Thyroid gland (tissue), 4 donors: Measurements from ENCODE around the gene FKBP5.
A peak's percentile ranks its signal among the peaks of the same experiment; 100 is the strongest.

Experiments
- POLR2A ChIP-seq, 2 donors: fragments of 450-650 bp; IDR thresholded peaks; one replicate each; pipeline ENCODE4 v1.6.1; 2017; ENCODE audit warnings: antibody characterized with exemption in 2 of 2, mild to moderate bottlenecking in 2 of 2, moderate library complexity in 1 of 2
- TF ChIP-seq, protein P1 (sequence below), 6 experiments: fragments of 200-600 bp in 3 of 6; fragments of 450-650 bp in 3 of 6; sonication (generic) in 3 of 6; IDR thresholded peaks; one replicate each; pipeline ENCODE4 v1.5.1; 2016 to 2019; ENCODE audit warnings: antibody characterized with exemption in 6 of 6, mild to moderate bottlenecking in 2 of 6, inconsistent platforms in 1 of 6, moderate library complexity in 1 of 6

- TF ChIP-seq, protein P1, sequence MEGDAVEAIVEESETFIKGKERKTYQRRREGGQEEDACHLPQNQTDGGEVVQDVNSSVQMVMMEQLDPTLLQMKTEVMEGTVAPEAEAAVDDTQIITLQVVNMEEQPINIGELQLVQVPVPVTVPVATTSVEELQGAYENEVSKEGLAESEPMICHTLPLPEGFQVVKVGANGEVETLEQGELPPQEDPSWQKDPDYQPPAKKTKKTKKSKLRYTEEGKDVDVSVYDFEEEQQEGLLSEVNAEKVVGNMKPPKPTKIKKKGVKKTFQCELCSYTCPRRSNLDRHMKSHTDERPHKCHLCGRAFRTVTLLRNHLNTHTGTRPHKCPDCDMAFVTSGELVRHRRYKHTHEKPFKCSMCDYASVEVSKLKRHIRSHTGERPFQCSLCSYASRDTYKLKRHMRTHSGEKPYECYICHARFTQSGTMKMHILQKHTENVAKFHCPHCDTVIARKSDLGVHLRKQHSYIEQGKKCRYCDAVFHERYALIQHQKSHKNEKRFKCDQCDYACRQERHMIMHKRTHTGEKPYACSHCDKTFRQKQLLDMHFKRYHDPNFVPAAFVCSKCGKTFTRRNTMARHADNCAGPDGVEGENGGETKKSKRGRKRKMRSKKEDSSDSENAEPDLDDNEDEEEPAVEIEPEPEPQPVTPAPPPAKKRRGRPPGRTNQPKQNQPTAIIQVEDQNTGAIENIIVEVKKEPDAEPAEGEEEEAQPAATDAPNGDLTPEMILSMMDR (IDR thresholded peaks at IDR 0.05), result no peak
- TF ChIP-seq POLR2A (IDR thresholded peaks at IDR 0.05), result peak in 1 of 2 donors; percentile 73
Observed at GRCh38 chr6:35691027-35691824, 2.5 kb upstream of the FKBP5 start.
